ENCODE data around the gene DTHD1. TPM values are rescaled to one million over a fixed set of nuclear protein-coding genes. Genes with fewer than 3 reads are reported as not detected.

DTHD1 gene
- total RNA-seq, 1 donor from 2014 or later: not detected

GRCh38 chr4:36351082-36351666 is 69.8 kb downstream of the DTHD1 start:
- H3K27me3 Mint-ChIP-seq (ENCODE audit: insufficient read depth, low read depth): no peaks in the 10 kb centered on the region
- no peaks in the 10 kb centered on the region for H4K20me1 ChIP-seq (ENCODE audit: low read depth)
- H3F3A ChIP-seq (ENCODE audit: low read depth): no peaks in the 10 kb centered on the region
- peak; percentile 70 for DNase-seq (ENCODE audit: low spot score)
- H3K36me3 ChIP-seq: no peaks in the 10 kb centered on the region
- no peaks in the 10 kb centered on the region for H3K9me3 Mint-ChIP-seq
- peaks cover 7% of the 10 kb centered on the region for H3K4me1 Mint-ChIP-seq
- H3K9ac ChIP-seq: no peak overlapping the region
- H3K9me3 ChIP-seq (ENCODE audit: low read depth): no peaks in the 10 kb centered on the region
- no peaks in the 10 kb centered on the region for H3K4me1 ChIP-seq
- no peak overlapping the region for H3K4me2 ChIP-seq
- H3K36me3 Mint-ChIP-seq: no peaks in the 10 kb centered on the region
- H3K4me3 Mint-ChIP-seq: no peak overlapping the region
- no peak overlapping the region for H3K27ac ChIP-seq
- no peak overlapping the region for H2AFZ ChIP-seq (replicated peaks)
- H3K79me2 ChIP-seq (ENCODE audit: low read depth): no peaks in the 10 kb centered on the region
- TF ChIP-seq EZH2 (IDR thresholded peaks at IDR 0.05) (no peak), EZH2phosphoT487 (IDR thresholded peaks at IDR 0.05) (no peak), CTCF (IDR thresholded peaks at IDR 0.05) (peak; percentile 91)
- H3K27me3 ChIP-seq: no peaks in the 10 kb centered on the region
- H3K27ac Mint-ChIP-seq: no peak overlapping the region
- no peak overlapping the region for H3K4me3 ChIP-seq

GRCh38 chr4:36353998-36354397 is 72.6 kb downstream of the DTHD1 start:
- no peaks in the 10 kb centered on the region for H3K36me3 ChIP-seq
- no peak overlapping the region for H3K4me2 ChIP-seq
- TF ChIP-seq CTCF (IDR thresholded peaks at IDR 0.05) (no peak), EZH2phosphoT487 (IDR thresholded peaks at IDR 0.05) (no peak), EZH2 (IDR thresholded peaks at IDR 0.05) (no peak)
- H3K27me3 Mint-ChIP-seq (ENCODE audit: insufficient read depth, low read depth): no peaks in the 10 kb centered on the region
- no peak overlapping the region for H3K4me3 Mint-ChIP-seq
- no peak overlapping the region for H3K9ac ChIP-seq
- H3K27me3 ChIP-seq: no peaks in the 10 kb centered on the region
- no peaks in the 10 kb centered on the region for H3K9me3 ChIP-seq (ENCODE audit: low read depth)
- no peak for DNase-seq (ENCODE audit: low spot score)
- H3K4me1 Mint-ChIP-seq: peaks cover 7% of the 10 kb centered on the region
- H3F3A ChIP-seq (ENCODE audit: low read depth): no peaks in the 10 kb centered on the region
- no peak overlapping the region for H3K4me3 ChIP-seq
- H3K27ac Mint-ChIP-seq: no peak overlapping the region
- H3K36me3 Mint-ChIP-seq: no peaks in the 10 kb centered on the region
- H3K4me1 ChIP-seq: no peaks in the 10 kb centered on the region
- H3K27ac ChIP-seq: no peak overlapping the region
- no peaks in the 10 kb centered on the region for H4K20me1 ChIP-seq (ENCODE audit: low read depth)
- no peak overlapping the region for H2AFZ ChIP-seq (replicated peaks)
- H3K79me2 ChIP-seq (ENCODE audit: low read depth): no peaks in the 10 kb centered on the region
- H3K9me3 Mint-ChIP-seq: no peaks in the 10 kb centered on the region

GRCh38 chr4:36358173-36358572 is 76.8 kb downstream of the DTHD1 start:
- DNase-seq (ENCODE audit: low spot score): no peak
- H3K9ac ChIP-seq: no peak overlapping the region
- H3K9me3 ChIP-seq (ENCODE audit: low read depth): no peaks in the 10 kb centered on the region
- H3K36me3 Mint-ChIP-seq: no peaks in the 10 kb centered on the region
- no peaks in the 10 kb centered on the region for H3K36me3 ChIP-seq
- H3K27ac Mint-ChIP-seq: no peak overlapping the region
- H3K27me3 ChIP-seq: no peaks in the 10 kb centered on the region
- no peak overlapping the region for H3K4me2 ChIP-seq
- no peaks in the 10 kb centered on the region for H3K27me3 Mint-ChIP-seq (ENCODE audit: insufficient read depth, low read depth)
- no peak overlapping the region for H2AFZ ChIP-seq (replicated peaks)
- TF ChIP-seq CTCF (IDR thresholded peaks at IDR 0.05) (no peak), EZH2phosphoT487 (IDR thresholded peaks at IDR 0.05) (no peak), EZH2 (IDR thresholded peaks at IDR 0.05) (no peak)
- H3K4me3 ChIP-seq: no peak overlapping the region
- no peak overlapping the region for H3K27ac ChIP-seq
- no peaks in the 10 kb centered on the region for H3K4me1 ChIP-seq
- H3K9me3 Mint-ChIP-seq: no peaks in the 10 kb centered on the region
- no peaks in the 10 kb centered on the region for H3F3A ChIP-seq (ENCODE audit: low read depth)
- H3K79me2 ChIP-seq (ENCODE audit: low read depth): no peaks in the 10 kb centered on the region
- H4K20me1 ChIP-seq (ENCODE audit: low read depth): no peaks in the 10 kb centered on the region
- no peaks in the 10 kb centered on the region for H3K4me1 Mint-ChIP-seq
- no peak overlapping the region for H3K4me3 Mint-ChIP-seq

All from neural progenitor cell (in vitro differentiated cells).